IMR-90 (cell line): ENCODE measurements around the gene DDX21. TPM values are rescaled to one million over a fixed set of nuclear protein-coding genes. Genes with fewer than 3 reads are reported as not detected.

Experiments
- ATAC-seq: fragments of 200-7000 bp; cut with Tn5 transposase; 2 replicates; pipeline ENCODE4 v1.9.1; 2020; ENCODE audit warnings: low read depth, mild to moderate bottlenecking, moderate library complexity
- BruUV-seq: library from RNA; stranded (reverse); fragments of 400-500 nt; replicated peaks from 2 replicates; lab custom pipeline; 2021; lab: Mats Ljungman, UMichigan
- CTCF ChIA-PET: fragments of 300-600 bp; formaldehyde crosslinking; extraction: SDS; loops from one replicate; lab custom pipeline; 2021; ENCODE audit warnings: antibody characterized with exemption; lab: Yijun Ruan, JAX
- POLR2A ChIA-PET: fragments of 300-600 bp; sonication (Branson Sonifier 250); formaldehyde crosslinking; loops from one replicate; lab custom pipeline; 2022; ENCODE audit warnings: antibody characterized with exemption; ENCODE audit not compliant: unreplicated experiment; lab: Charles Lee
- DNase-seq: peaks from one replicate; pipeline ENCODE4 v3.0.0; 2013
- H2AFZ ChIP-seq: replicated peaks from 2 replicates; pipeline ENCODE3; 2013; ENCODE audit warnings: low read length, mild to moderate bottlenecking; ENCODE audit not compliant: poor library complexity
- H2AK5ac ChIP-seq: 2 replicates; pipeline ENCODE4 v1.6.1; 2013; ENCODE audit warnings: low read depth, low read length, inconsistent platforms
- H2AK9ac ChIP-seq: replicated peaks from 2 replicates; pipeline ENCODE3; 2013; ENCODE audit warnings: mild to moderate bottlenecking, low read depth, low read length, moderate library complexity; ENCODE audit not compliant: poor library complexity
- H2BK120ac ChIP-seq: 2 replicates; pipeline ENCODE4 v1.6.1; 2013; ENCODE audit warnings: low read depth, low read length, inconsistent platforms
- H2BK15ac ChIP-seq: 3 replicates; pipeline ENCODE4 v1.6.1; 2013; ENCODE audit warnings: low read depth, low read length, inconsistent platforms
- H2BK20ac ChIP-seq: 2 replicates; pipeline ENCODE4 v1.6.1; 2013; ENCODE audit warnings: low read depth, mild to moderate bottlenecking, inconsistent platforms, low read length, moderate library complexity
- H2BK5ac ChIP-seq: 2 replicates; pipeline ENCODE4 v1.6.1; 2013; ENCODE audit warnings: mild to moderate bottlenecking, low read depth, low read length, inconsistent platforms; ENCODE audit not compliant: poor library complexity, severe bottlenecking
- H3K14ac ChIP-seq: replicated peaks from 2 replicates; pipeline ENCODE4 v1.6.1; 2013; ENCODE audit warnings: low read depth, low read length, inconsistent platforms
- H3K18ac ChIP-seq: 2 replicates; pipeline ENCODE4 v1.6.1; 2013; ENCODE audit warnings: low read depth, low read length, control low read depth
- H3K23ac ChIP-seq: 2 replicates; pipeline ENCODE4 v1.6.1; 2013; ENCODE audit warnings: low read depth, low read length, inconsistent platforms
- H3K27ac ChIP-seq: 2 replicates; pipeline ENCODE4 v1.5.1; 2013; ENCODE audit warnings: mild to moderate bottlenecking, control low read depth, low read length; ENCODE audit not compliant: insufficient read depth
- H3K27me3 ChIP-seq: 2 replicates; pipeline ENCODE4 v1.6.1; 2013; ENCODE audit warnings: low read length; ENCODE audit not compliant: control insufficient read depth, insufficient read depth
- H3K36me3 ChIP-seq: 2 replicates; pipeline ENCODE4 v1.6.1; 2013; ENCODE audit warnings: low read length, mixed read lengths; ENCODE audit not compliant: control insufficient read depth, insufficient read depth
- H3K4ac ChIP-seq: 2 replicates; pipeline ENCODE4 v1.6.1; 2013; ENCODE audit warnings: low read depth, low read length, inconsistent platforms
- H3K4me1 ChIP-seq: 2 replicates; pipeline ENCODE4 v1.6.1; 2013; ENCODE audit warnings: low read length, mixed read lengths; ENCODE audit not compliant: control insufficient read depth, insufficient read depth
- H3K4me2 ChIP-seq: 2 replicates; pipeline ENCODE4 v1.6.1; 2013; ENCODE audit warnings: low read depth, mild to moderate bottlenecking, control low read depth, low read length, moderate library complexity
- H3K4me3 ChIP-seq: 2 replicates; pipeline ENCODE4 v1.5.1; 2013; ENCODE audit warnings: low read depth, mild to moderate bottlenecking, control low read depth, low read length, moderate library complexity; ENCODE audit not compliant: insufficient read depth
- H3K56ac ChIP-seq: 2 replicates; pipeline ENCODE4 v1.6.1; 2013; ENCODE audit warnings: low read length, inconsistent platforms; ENCODE audit not compliant: insufficient read depth; ENCODE audit errors: extremely low read depth
- H3K79me1 ChIP-seq, 2 experiments: 2 replicates each; pipeline ENCODE4 v1.6.1; 2013; ENCODE audit warnings: low read length in 2 of 2, inconsistent platforms in 1 of 2, low read depth in 1 of 2
- H3K9ac ChIP-seq: 2 replicates; pipeline ENCODE4 v1.6.1; 2013; ENCODE audit warnings: low read depth, low read length, control low read depth
- H3K9me1 ChIP-seq: 2 replicates; pipeline ENCODE4 v1.6.1; 2013; ENCODE audit warnings: low read length, inconsistent platforms; ENCODE audit not compliant: insufficient read depth
- H3K9me3 ChIP-seq: 2 replicates; pipeline ENCODE4 v1.6.1; 2013; ENCODE audit warnings: low read length; ENCODE audit not compliant: control insufficient read depth, insufficient read depth
- H4K20me1 ChIP-seq: 2 replicates; pipeline ENCODE4 v1.6.1; 2013; ENCODE audit warnings: low read length, inconsistent platforms; ENCODE audit not compliant: insufficient read depth
- H4K5ac ChIP-seq: 2 replicates; pipeline ENCODE4 v1.6.1; 2013; ENCODE audit warnings: mild to moderate bottlenecking, low read depth, low read length, control low read depth
- H4K8ac ChIP-seq, 2 experiments: 2 replicates each; pipeline ENCODE4 v1.6.1; 2013; ENCODE audit warnings: low read depth in 2 of 2, low read length in 2 of 2, control low read depth in 1 of 2, inconsistent platforms in 1 of 2
- H4K91ac ChIP-seq: 2 replicates; pipeline ENCODE4 v1.6.1; 2013; ENCODE audit warnings: low read depth, low read length, inconsistent platforms; ENCODE audit not compliant: insufficient read depth
- BHLHE40 ChIP-seq: fragments of 150-350 bp; IDR thresholded peaks from 2 replicates; pipeline ENCODE4 v1.6.1; 2016; ENCODE audit warnings: mild to moderate bottlenecking, low read depth, low read length
- CEBPB ChIP-seq: IDR thresholded peaks from 2 replicates; pipeline ENCODE4 v1.6.1; 2012; ENCODE audit warnings: low read depth, low read length, improper control_type of control experiment
- CHD1 ChIP-seq: IDR thresholded peaks from 2 replicates; pipeline ENCODE4 v1.6.1; 2012; ENCODE audit warnings: low read depth, low read length, improper control_type of control experiment
- ELK1 ChIP-seq: fragments of 150-350 bp; IDR thresholded peaks from 2 replicates; pipeline ENCODE4 v1.6.1; 2016; ENCODE audit warnings: low read depth, mild to moderate bottlenecking, low read length, moderate library complexity, borderline replicate concordance
- FOS ChIP-seq: fragments of 150-350 bp; IDR thresholded peaks from 2 replicates; pipeline ENCODE4 v1.6.1; 2016; ENCODE audit warnings: low read depth, low read length
- MAFK ChIP-seq: IDR thresholded peaks from 2 replicates; pipeline ENCODE4 v1.6.1; 2012; ENCODE audit warnings: low read depth, low read length, improper control_type of control experiment
- NFE2L2 ChIP-seq: fragments of 150-350 bp; IDR thresholded peaks from 2 replicates; pipeline ENCODE4 v1.6.1; 2016; ENCODE audit warnings: low read depth, mild to moderate bottlenecking, low read length
- POLR2A ChIP-seq: IDR thresholded peaks from 2 replicates; pipeline ENCODE4 v1.6.1; 2012; ENCODE audit warnings: mild to moderate bottlenecking, low read depth, low read length
- RCOR1 ChIP-seq: IDR thresholded peaks from 2 replicates; pipeline ENCODE4 v1.6.1; 2012; ENCODE audit warnings: mild to moderate bottlenecking, low read length, improper control_type of control experiment; ENCODE audit not compliant: insufficient replicate concordance
- USF2 ChIP-seq: fragments of 150-350 bp; IDR thresholded peaks from 2 replicates; pipeline ENCODE4 v1.6.1; 2017; ENCODE audit warnings: mild to moderate bottlenecking, antibody characterized with exemption, low read length, low read depth
- WGBS, 2 experiments: methylation state at CpG; one replicate each; pipeline versions ENCODE4 v1.1.5 to v1.1.7; 2013; ENCODE audit warnings: missing lambda C conversion rate in 2 of 2; ENCODE audit not compliant: insufficient read length in 1 of 2; ENCODE audit errors: extremely low coverage in 2 of 2; 5-methylcytosine and 5-hydroxymethylcytosine counted together
- dilution Hi-C: fragments of 300-500 bp; cut with HindIII; formaldehyde crosslinking; loops from one replicate; pipeline ENCODE4 v1.14.3; 2018; ENCODE audit warnings: low sequenced_read_pairs; ENCODE audit not compliant: unreplicated experiment
- in situ Hi-C: fragments of 300-500 bp; cut with MboI; formaldehyde crosslinking; loops from 3 replicates; pipeline ENCODE4 v1.14.3; 2019; ENCODE audit warnings: low sequenced_read_pairs, inconsistent platforms, mixed read lengths
- intact Hi-C: fragments of 100-400 bp; cut with micrococcal nuclease; formaldehyde crosslinking; loops from 2 replicates; pipeline ENCODE4 v1.10.0; 2022
- polyA plus RNA-seq, 3 experiments: library from polyadenylated mRNA; depleted of rRNA; stranded (reverse); fragments of >200 nt; gene quantifications; 2 replicates each; pipeline ENCODE4 v1.2.3, GENCODE V29; 2012; ENCODE audit warnings: low replicate concordance in 1 of 3
- total RNA-seq: library from RNA; depleted of rRNA; stranded (reverse); fragments of >200 nt; gene quantifications from 2 replicates; pipeline ENCODE4 v1.2.3, GENCODE V29; 2012

The DDX21 gene
- total and polyA plus RNA-seq, 2 of the 4 experiments (the other 2 are of a cell fraction) = 43.2 to 73.7 TPM

DNA sequence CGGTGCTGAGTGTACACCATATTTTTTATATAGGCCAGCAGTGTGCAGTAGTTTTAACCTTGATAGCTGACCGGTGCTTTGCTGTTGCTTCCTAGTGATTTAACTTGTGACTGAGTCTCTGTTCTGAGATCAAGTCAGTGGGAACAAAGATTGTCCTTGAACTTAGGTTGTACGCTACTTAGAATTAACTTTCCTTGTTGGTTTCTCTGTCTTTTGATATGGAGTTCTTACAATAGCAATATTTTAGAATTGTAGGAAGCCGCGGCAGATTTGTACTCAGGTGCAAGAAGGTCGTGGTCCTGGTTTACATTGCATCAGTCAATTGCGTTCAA lies 1.3 kb downstream of the DDX21 start:
- TF ChIP-seq POLR2A (no peak), FOS (no peak), RCOR1 (no peak), BHLHE40 (no peak), CEBPB (no peak), ELK1 (no peak), MAFK (no peak), USF2 (no peak), NFE2L2 (no peak), CHD1 (no peak)
- peak overlapping the region; percentile 83 for H3K4me2 ChIP-seq
- no peak overlapping the region for H4K5ac ChIP-seq
- dilution Hi-C loops = no loop called here
- peak overlapping the region; percentile 13; the same call in 1 of the 2 replicates for H3K4ac ChIP-seq
- POLR2A ChIA-PET = no interaction called here
- no peak overlapping the region for H2BK15ac ChIP-seq
- CTCF ChIA-PET = no interaction called here
- peak overlapping the region; percentile 2 to 52; a peak in 3 of 4 replicates for H4K8ac ChIP-seq
- peak overlapping the region; percentile 68 for H3K4me3 ChIP-seq
- BruUV-seq = TSS peak; percentile 42
- peak overlapping the region; percentile 66 for H2AK9ac ChIP-seq
- H3K56ac ChIP-seq = no peak overlapping the region
- H3K79me1 ChIP-seq = peaks cover 2 to 31% of the 10 kb centered on the region in 2 experiments
- peaks cover 40% of the 10 kb centered on the region for H4K20me1 ChIP-seq
- DNase-seq (no peak), ATAC-seq (no peak)
- peak overlapping the region; percentile 34; the same call in 1 of the 2 replicates for H2BK20ac ChIP-seq
- no peak overlapping the region for H4K91ac ChIP-seq
- peak overlapping the region; percentile 62; the same call in 1 of the 2 replicates for H3K14ac ChIP-seq
- peak overlapping the region; percentile 13 for H3K23ac ChIP-seq
- intact Hi-C loops = no loop called here
- in situ Hi-C loops = no loop called here
- no peak overlapping the region for H3K18ac ChIP-seq
- no CpG with 5 or more reads among the region's 7 CpGs for WGBS, 2 experiments
- no peaks in the 10 kb centered on the region for H3K9me3 ChIP-seq
- H2BK5ac ChIP-seq = peak overlapping the region; percentile 58
- no peaks in the 10 kb centered on the region for H3K9me1 ChIP-seq
- H3K27ac ChIP-seq = no peak overlapping the region
- no peak overlapping the region for H2AFZ ChIP-seq
- peaks cover 3% of the 10 kb centered on the region for H3K4me1 ChIP-seq
- H3K36me3 ChIP-seq = peaks cover 4% of the 10 kb centered on the region
- no peak overlapping the region for H2BK120ac ChIP-seq
- no peak overlapping the region for H2AK5ac ChIP-seq
- peak overlapping the region; percentile 1; the same call in 1 of the 2 replicates for H3K9ac ChIP-seq
- H3K27me3 ChIP-seq = no peaks in the 10 kb centered on the region
